ENCODE data around the gene ELP6.
"Not testable (repeated sequence)": the region's sequence is repeated elsewhere in the genome, so short reads cannot be mapped to it uniquely, and the experiment has no call there.

ELP6 gene

GRCh38 chr3:47459534-47460085 is 53.9 kb downstream of the ELP6 start:
- not testable (repeated sequence) for DNase-seq (ENCODE audit: low spot score)

- DNase-seq (ENCODE audit: low spot score), result no peak
These were observed 56.5 kb downstream of the ELP6 start for GRCh38 chr3:47456984-47457383.

- DNase-seq (ENCODE audit: low spot score), result no peak
These were observed 57.6 kb downstream of the ELP6 start for GRCh38 chr3:47455806-47456452.

- no peak for DNase-seq (ENCODE audit: low spot score)
These were observed 60.9 kb downstream of the ELP6 start for GRCh38 chr3:47452453-47453215.

All from hepatic stellate cell (primary cell).